KMS-11 (cell line): ENCODE measurements around the gene DNAJA3.

Experiments
- H2AFZ ChIP-seq: fragments of 200-600 bp; sonication (generic); 2 replicates; pipeline ENCODE4 v1.6.1; 2016; ENCODE audit warnings: antibody characterized with exemption, mixed run types, low read depth
- H3K27ac ChIP-seq: fragments of 200-600 bp; sonication (generic); 2 replicates; pipeline ENCODE4 v1.6.1; 2016; ENCODE audit warnings: mild to moderate bottlenecking, mixed run types
- H3K27me3 ChIP-seq: fragments of 200-600 bp; sonication (generic); 2 replicates; pipeline ENCODE4 v1.6.1; 2017; ENCODE audit warnings: mild to moderate bottlenecking, low read depth, mixed run types, moderate library complexity; ENCODE audit not compliant: insufficient read depth
- H3K36me3 ChIP-seq: fragments of 200-600 bp; sonication (generic); 2 replicates; pipeline ENCODE4 v1.6.1; 2017; ENCODE audit warnings: mild to moderate bottlenecking, mixed run types; ENCODE audit not compliant: insufficient read depth
- H3K4me1 ChIP-seq: fragments of 200-600 bp; sonication (generic); 2 replicates; pipeline ENCODE4 v1.6.1; 2016; ENCODE audit warnings: mild to moderate bottlenecking, low read depth, mixed run types; ENCODE audit not compliant: poor library complexity, severe bottlenecking
- H3K4me2 ChIP-seq: fragments of 200-600 bp; sonication (generic); 2 replicates; pipeline ENCODE4 v1.7.0; 2016; ENCODE audit warnings: mild to moderate bottlenecking, mixed run types
- H3K4me3 ChIP-seq: fragments of 200-600 bp; sonication (generic); IDR thresholded peaks from 2 replicates; pipeline ENCODE4 v1.6.1; 2017; ENCODE audit warnings: low read depth, low read length, mixed read lengths; ENCODE audit not compliant: insufficient read depth
- H3K79me2 ChIP-seq: fragments of 200-600 bp; sonication (generic); 2 replicates; pipeline ENCODE4 v1.6.1; 2016; ENCODE audit warnings: low read depth, mixed run types; ENCODE audit not compliant: insufficient read depth
- H3K9ac ChIP-seq: fragments of 200-600 bp; sonication (generic); 2 replicates; pipeline ENCODE4 v1.6.1; 2016; ENCODE audit warnings: mild to moderate bottlenecking, mixed run types
- H4K20me1 ChIP-seq: fragments of 200-600 bp; sonication (generic); 2 replicates; pipeline ENCODE4 v1.6.1; 2016; ENCODE audit warnings: mild to moderate bottlenecking, mixed run types; ENCODE audit not compliant: insufficient read depth
- TF ChIP-seq, protein P1 (sequence below): fragments of 200-600 bp; sonication (generic); conservative IDR thresholded peaks from 2 replicates; pipeline ENCODE4 v1.6.1; 2017; ENCODE audit warnings: low read depth, mild to moderate bottlenecking, antibody characterized with exemption, low read length, moderate library complexity, mixed read lengths

The DNAJA3 gene

DNA sequence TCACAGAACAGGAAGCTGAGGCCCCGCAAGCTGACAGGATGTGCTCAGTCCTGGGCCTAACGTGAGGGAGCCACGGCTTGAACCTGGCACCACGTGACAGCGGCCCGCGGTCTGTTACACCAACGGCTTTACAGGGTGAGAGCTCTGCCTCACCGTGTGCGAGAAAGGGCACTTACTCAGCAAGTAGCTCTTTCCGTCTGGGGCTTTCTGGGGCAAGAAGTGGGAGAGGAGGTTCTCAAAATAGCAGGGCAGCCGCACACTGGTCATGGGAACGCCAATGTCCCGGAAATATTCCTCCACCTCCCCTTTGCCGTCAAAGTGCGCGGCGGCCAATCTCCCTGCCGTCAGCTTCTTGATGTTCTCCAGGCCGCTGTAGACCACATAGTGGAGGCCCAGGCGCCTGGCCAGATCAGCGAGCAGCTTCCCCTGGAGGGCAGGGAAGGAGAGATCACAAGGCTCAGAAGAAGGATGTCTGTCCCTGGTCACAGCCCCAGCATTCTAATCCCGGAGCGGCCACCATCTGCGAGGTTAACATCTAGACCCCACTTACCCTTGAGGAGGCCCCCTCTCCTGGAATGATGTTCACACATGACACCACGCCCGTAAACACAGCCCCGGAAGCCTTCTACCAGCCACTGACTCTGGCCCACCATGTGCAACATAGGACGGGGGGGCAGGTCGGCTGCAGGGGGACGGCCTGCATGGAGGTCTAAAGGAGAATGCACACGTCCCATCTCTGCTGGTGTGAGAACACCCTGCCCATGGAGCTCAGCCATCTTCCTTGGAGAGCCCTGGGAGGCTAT, 40.5 kb downstream of the DNAJA3 start:
- H3K36me3 ChIP-seq = no peaks in the 10 kb centered on the region

DNA sequence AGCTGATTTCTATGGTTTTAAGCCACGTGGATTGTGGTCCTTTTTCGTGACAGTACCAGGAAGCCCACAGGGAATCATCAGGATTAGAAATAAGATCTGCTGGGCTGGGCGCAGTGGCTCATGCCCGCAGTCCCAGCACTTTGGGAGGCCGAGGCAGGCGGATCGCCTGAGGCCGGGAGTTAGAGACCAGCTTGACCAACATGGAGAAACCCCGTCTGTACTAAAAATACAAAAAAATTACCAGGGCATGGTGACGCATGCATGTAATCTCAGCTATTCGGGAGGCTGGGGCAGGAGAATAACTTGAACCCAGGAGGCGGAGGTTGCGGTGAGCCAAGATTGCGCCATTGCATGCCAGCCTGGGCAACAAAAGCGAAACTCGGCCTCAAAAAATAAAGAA, 42.2 kb downstream of the DNAJA3 start:
- Histone ChIP-seq H3K9ac (no peak overlapping the region), H4K20me1 (no peaks in the 10 kb centered on the region), H2AFZ (no peak overlapping the region), H3K4me2 (no peak overlapping the region), H3K27me3 (no peaks in the 10 kb centered on the region), H3K27ac (no peak overlapping the region), H3K4me1 (no peaks in the 10 kb centered on the region), H3K79me2 (no peaks in the 10 kb centered on the region), H3K36me3 (no peaks in the 10 kb centered on the region), H3K4me3 (no peak overlapping the region)
- TF ChIP-seq, protein P1, sequence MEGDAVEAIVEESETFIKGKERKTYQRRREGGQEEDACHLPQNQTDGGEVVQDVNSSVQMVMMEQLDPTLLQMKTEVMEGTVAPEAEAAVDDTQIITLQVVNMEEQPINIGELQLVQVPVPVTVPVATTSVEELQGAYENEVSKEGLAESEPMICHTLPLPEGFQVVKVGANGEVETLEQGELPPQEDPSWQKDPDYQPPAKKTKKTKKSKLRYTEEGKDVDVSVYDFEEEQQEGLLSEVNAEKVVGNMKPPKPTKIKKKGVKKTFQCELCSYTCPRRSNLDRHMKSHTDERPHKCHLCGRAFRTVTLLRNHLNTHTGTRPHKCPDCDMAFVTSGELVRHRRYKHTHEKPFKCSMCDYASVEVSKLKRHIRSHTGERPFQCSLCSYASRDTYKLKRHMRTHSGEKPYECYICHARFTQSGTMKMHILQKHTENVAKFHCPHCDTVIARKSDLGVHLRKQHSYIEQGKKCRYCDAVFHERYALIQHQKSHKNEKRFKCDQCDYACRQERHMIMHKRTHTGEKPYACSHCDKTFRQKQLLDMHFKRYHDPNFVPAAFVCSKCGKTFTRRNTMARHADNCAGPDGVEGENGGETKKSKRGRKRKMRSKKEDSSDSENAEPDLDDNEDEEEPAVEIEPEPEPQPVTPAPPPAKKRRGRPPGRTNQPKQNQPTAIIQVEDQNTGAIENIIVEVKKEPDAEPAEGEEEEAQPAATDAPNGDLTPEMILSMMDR = no peak

More for the DNA sequence above, 40.5 kb downstream of the DNAJA3 start:
- no peak overlapping the region for H3K27ac ChIP-seq
- H3K27me3 ChIP-seq = no peaks in the 10 kb centered on the region
- no peak overlapping the region for H3K4me2 ChIP-seq
- H3K4me3 ChIP-seq = no peak overlapping the region
- H3K79me2 ChIP-seq = no peaks in the 10 kb centered on the region
- H4K20me1 ChIP-seq = no peaks in the 10 kb centered on the region
- no peaks in the 10 kb centered on the region for H3K4me1 ChIP-seq
- TF ChIP-seq, protein P1 = no peak
- H3K9ac ChIP-seq = no peak overlapping the region
- no peak overlapping the region for H2AFZ ChIP-seq

DNA sequence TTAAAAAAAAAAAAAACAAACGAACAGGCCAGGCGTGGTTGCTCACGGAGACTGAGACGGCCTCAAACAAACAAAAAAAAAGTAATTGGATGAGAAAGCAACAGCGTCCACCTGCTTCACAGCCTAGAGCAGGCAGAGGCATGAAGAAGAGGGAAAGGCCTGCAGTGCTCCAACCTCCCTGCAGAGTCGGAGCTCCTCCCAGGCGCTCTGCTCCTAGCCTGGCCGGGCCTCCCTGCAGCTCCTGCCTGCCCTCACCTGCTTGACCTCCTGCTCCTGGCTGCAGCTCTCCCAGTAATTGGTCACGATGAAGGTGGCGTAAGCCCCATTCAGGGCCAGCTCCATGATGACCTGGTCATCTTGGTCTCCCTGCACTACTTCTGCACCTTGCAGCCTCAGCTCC, 43.3 kb downstream of the DNAJA3 start:
- no peak overlapping the region for H3K27ac ChIP-seq
- H2AFZ ChIP-seq = no peak overlapping the region
- H3K9ac ChIP-seq = no peak overlapping the region
- H3K4me3 ChIP-seq = no peak overlapping the region
- H3K4me2 ChIP-seq = no peak overlapping the region
- no peaks in the 10 kb centered on the region for H3K36me3 ChIP-seq
- no peaks in the 10 kb centered on the region for H3K27me3 ChIP-seq
- no peaks in the 10 kb centered on the region for H3K4me1 ChIP-seq
- no peaks in the 10 kb centered on the region for H4K20me1 ChIP-seq
- TF ChIP-seq, protein P1 = no peak
- no peaks in the 10 kb centered on the region for H3K79me2 ChIP-seq

DNA sequence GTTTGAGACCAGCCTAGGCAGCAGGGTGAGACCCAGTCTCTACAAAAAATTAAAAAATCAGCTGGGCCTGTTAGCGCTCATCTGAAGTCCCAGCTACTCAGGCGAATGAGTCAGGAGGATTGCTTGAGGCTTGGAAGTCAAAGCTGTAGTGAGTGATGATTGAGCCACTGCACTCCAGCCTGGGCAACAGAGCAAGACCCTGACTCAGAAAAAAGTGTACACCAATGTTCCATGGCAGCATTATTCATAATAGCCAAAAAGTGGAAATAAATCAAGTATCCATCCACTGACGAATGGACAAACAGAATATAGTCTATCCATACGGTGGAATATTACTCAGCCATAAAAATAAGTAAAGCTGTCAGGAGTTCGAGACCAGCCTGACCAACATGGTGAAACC, 46.2 kb downstream of the DNAJA3 start:
- TF ChIP-seq, protein P1 = no peak
- Histone ChIP-seq H4K20me1 (no peaks in the 10 kb centered on the region), H2AFZ (no peak overlapping the region), H3K79me2 (peaks cover 3% of the 10 kb centered on the region; the same call in 1 of the 2 replicates), H3K27ac (no peak overlapping the region), H3K27me3 (no peaks in the 10 kb centered on the region), H3K9ac (no peak overlapping the region), H3K4me1 (peaks cover 8% of the 10 kb centered on the region), H3K36me3 (no peaks in the 10 kb centered on the region), H3K4me2 (no peak overlapping the region), H3K4me3 (no peak overlapping the region)
